ENCODE measurements around the gene KIF17. TPM values are rescaled to one million over a fixed set of nuclear protein-coding genes. Genes with fewer than 3 reads are reported as not detected.

The KIF17 gene
- 1.6 and 2.6 TPM in 2 replicates for total RNA-seq

GRCh38 chr1:20717452-20718342 lies at the start of gene KIF17:
KIF17 (minus strand) TSS chr1:20718007; CDS start chr1:20717706, 301 bp downstream.

GRCh38 chr1:20732588-20733359 lies 15.0 kb upstream of the KIF17 start, which contains the start of gene SH2D5:
SH2D5 (minus strand) TSS chr1:20732703; CDS start chr1:20728044, 4,659 bp downstream.

GRCh38 chr1:20661207-20662109 lies 56.3 kb downstream of the KIF17 start, which contains the start of gene DDOST:
DDOST (minus strand) TSS chr1:20661369; CDS start chr1:20661350, 19 bp downstream.

GRCh38 chr1:20633190-20634064 lies 84.4 kb downstream of the KIF17 start, which contains the start of gene PINK1:
PINK1 (plus strand) TSS chr1:20633458; CDS start chr1:20633549, 91 bp downstream.

Other genes with a start within 250 kb of the KIF17 start
- 6.3 and 24.1 TPM in 2 replicates for gene CAMK2N1, start 231.8 kb downstream of the KIF17 start, total RNA-seq
- 47.9 and 57.0 TPM in 2 replicates for gene MUL1, start 209.9 kb downstream of the KIF17 start, total RNA-seq
- under 0.01 TPM in 1 of 2 replicates, not detected in the other for gene FAM43B, start 165.4 kb downstream of the KIF17 start, total RNA-seq
- gene CDA, start 128.9 kb downstream of the KIF17 start, total RNA-seq, result 0.66 and 2.0 TPM in 2 replicates
- gene PINK1, start 84.5 kb downstream of the KIF17 start, total RNA-seq, result 52.7 and 55.7 TPM in 2 replicates
- gene DDOST, start 56.6 kb downstream of the KIF17 start, total RNA-seq, result 222 and 372 TPM in 2 replicates
- gene SH2D5, start 14.7 kb upstream of the KIF17 start, total RNA-seq, result 6.7 and 13.8 TPM in 2 replicates
- 204 and 215 TPM in 2 replicates for gene HP1BP3, start 69.3 kb upstream of the KIF17 start, total RNA-seq

All from placental pericyte (primary cell).